Right cardiac atrium (tissue), 5 donors: ENCODE measurements around the gene TEKTIP1. TPM values are rescaled to one million over a fixed set of nuclear protein-coding genes. Genes with fewer than 3 reads are reported as not detected.

Experiments used
- ATAC-seq, 2 donors: fragments of 200-7000 bp; cut with Tn5 transposase; one replicate each; pipeline versions ENCODE4 v1.8.0 to v1.9.1; 2020; ENCODE audit warnings: moderate library complexity in 2 of 2, mild to moderate bottlenecking in 1 of 2
- DNase-seq, 3 donors: peaks; one replicate each; pipeline ENCODE4 v3.0.0-alpha.2; 2020
- H3K27ac ChIP-seq: one replicate; pipeline ENCODE4 v1.5.1; 2013; ENCODE audit warnings: mild to moderate bottlenecking, low read length, control low read depth, moderate library complexity
- H3K27me3 ChIP-seq: one replicate; pipeline ENCODE4 v1.6.1; 2013; ENCODE audit not compliant: control insufficient read depth, insufficient read depth
- H3K4me1 ChIP-seq: one replicate; pipeline ENCODE4 v1.6.1; 2013; ENCODE audit warnings: low read length; ENCODE audit not compliant: control insufficient read depth, insufficient read depth
- H3K4me3 ChIP-seq: one replicate; pipeline ENCODE4 v1.5.1; 2013; ENCODE audit warnings: low read length, control low read depth
- H3K9me3 ChIP-seq: one replicate; pipeline ENCODE4 v1.6.1; 2013; ENCODE audit warnings: low read length; ENCODE audit not compliant: control insufficient read depth
- WGBS: extraction: QIAGEN DNeasy Blood & Tissue Kit; methylation state at CpG from one replicate; pipeline ENCODE4 v1.1.7; 2013; 5-methylcytosine and 5-hydroxymethylcytosine counted together
- intact Hi-C, 4 donors: fragments of 100-400 bp; cut with DNase I; formaldehyde crosslinking; loops; one replicate each; pipeline versions ENCODE4 v1.11.0 to v1.14.0; 2022 to 2023
- polyA plus RNA-seq: library from polyadenylated mRNA; stranded (reverse); fragments of 200-250 nt; gene quantifications from one replicate; pipeline ENCODE4 v1.2.3, GENCODE V29; 2013
- total RNA-seq, 4 donors: library from RNA; stranded (reverse); fragmentation: NEBNext Ultra II Directional; extraction: Animal tissue kit (Norgen Biotek cat#: 25700); gene quantifications; one replicate each; pipeline ENCODE4 v1.2.1, GENCODE V29; 2021
- donor health status: healthy with polysubstance abuse.
- donor health status: DM: no; HTN: yes; CAD: no.
- donor health status: DM: no; HTN: no; CAD: no.
- donor health status: DM: no; HTN: yes; CAD: no; lungs with severe emphysema.
- donor health status: DM: yes; HTN: yes; CAD: no.

Gene TEKTIP1
- total and polyA plus RNA-seq, 5 donors: 0.20 to 1.2 (median 0.97) TPM; not detected in 2

DNA sequence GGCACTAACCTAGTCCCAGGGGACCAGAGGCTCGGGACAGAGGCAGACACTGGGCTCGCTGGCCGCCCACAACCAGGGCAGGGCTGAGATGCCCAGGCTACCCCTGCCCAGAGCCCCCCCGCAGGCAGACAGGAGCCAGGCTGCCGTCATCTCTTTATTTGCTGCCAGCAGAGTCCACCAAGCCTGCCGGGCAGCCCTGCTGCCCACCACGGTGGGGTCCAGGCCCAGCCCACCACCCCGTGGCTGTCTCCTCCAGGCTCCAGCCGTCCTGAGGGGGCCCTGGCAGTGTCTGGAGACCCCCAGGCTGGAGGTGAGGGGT is 5.0 kb downstream of the TEKTIP1 start:
- H3K27ac ChIP-seq: no peak overlapping the region
- intact Hi-C loops: loop anchor here in 3 of 4 donors (10.0 kb wide), 2 partner anchors 71 to 161 kb away; partner anchors contain the start of genes PIP5K1C (in 2 of the 3) and TJP3 (in 2 of the 3)
- 82% methylated on average over 9 of the region's 9 CpGs for WGBS
- DNase-seq (peak in 2 of 3 donors; percentile 48 to 52), ATAC-seq (no peak)
- no peak overlapping the region for H3K4me3 ChIP-seq
- no peaks in the 10 kb centered on the region for H3K27me3 ChIP-seq
- no peaks in the 10 kb centered on the region for H3K4me1 ChIP-seq
- H3K9me3 ChIP-seq: no peaks in the 10 kb centered on the region

DNA sequence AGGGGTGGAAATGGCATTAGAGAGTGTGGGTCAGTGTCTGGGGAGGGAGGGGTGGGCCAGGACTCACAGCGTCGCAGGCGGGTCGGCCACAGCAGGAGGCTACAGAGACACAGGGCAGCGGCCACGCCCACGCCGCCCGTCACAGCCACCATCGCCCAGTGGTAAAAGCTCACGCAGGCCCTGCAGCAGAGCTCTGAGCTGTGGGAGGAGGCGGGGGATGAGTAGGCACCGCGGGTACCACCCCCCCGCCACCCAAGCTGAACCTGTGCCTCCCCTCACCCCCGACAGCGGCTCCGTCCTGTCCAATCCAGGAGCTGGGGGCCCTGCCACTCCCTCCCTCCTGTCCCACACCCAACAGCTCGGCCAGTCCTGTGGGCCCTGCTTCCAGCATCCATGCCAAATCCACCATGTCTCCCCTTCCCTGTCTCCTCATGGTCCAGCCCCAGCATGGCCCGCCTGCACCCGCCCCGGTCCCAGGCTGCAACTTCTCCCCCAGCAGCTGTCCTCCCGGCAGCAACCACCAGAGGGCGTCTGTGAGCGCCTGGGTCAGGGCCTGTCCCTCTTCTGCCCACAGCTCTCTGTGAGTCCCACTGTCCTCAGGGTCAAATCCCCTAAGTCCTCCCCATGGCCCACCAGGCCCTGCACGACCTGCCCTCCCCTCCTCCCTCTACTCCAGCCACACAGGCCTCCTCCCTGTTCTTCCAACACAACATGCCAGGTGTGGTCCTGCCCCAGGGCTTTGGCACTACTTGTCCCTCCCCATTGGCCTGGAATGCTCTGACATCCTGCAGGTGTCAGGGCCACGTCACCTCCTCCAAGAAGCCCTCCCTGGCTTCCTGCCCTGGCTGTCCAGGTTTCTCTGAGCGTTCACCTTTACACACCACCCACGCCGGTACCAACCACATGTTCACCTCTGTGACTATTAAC is 6.0 kb downstream of the TEKTIP1 start:
- ATAC-seq (peak; percentile 44 to 70), DNase-seq (peak; percentile 67 to 92 (median 86))
- Histone ChIP-seq H3K9me3 (no peaks in the 10 kb centered on the region), H3K27ac (no peak overlapping the region), H3K4me1 (no peaks in the 10 kb centered on the region), H3K27me3 (no peaks in the 10 kb centered on the region), H3K4me3 (no peak overlapping the region)
- intact Hi-C loops: loop anchor here (5.0 to 10.0 kb wide), 3 partner anchors 70 to 160 kb away; partner anchors contain the start of genes PIP5K1C (in 2 of the 4) and TJP3 (in 2 of the 4)
- WGBS: 64% methylated on average over 30 of the region's 30 CpGs

DNA sequence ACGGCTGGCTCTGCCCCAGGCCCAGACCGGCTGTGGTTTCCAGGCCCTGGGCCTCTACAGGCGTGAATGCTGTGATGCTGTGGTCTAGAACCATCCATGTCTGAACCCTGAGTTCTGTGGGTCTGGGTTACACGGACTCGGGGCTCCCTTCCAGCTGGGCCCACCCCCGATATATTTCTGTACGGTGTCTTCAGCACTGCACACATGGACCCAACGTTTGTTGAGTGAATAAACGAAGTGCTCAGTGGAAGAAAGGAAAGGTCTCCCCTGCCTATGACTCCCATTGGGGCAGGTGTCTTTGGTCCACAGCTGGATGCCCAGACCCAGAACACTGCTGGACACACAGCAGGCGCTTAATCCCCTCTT is 6.7 kb downstream of the TEKTIP1 start:
- no peak for DNase-seq
- H3K27ac ChIP-seq: no peak overlapping the region
- no peaks in the 10 kb centered on the region for H3K27me3 ChIP-seq
- intact Hi-C loops: loop anchor here (5.0 to 10.0 kb wide), 3 partner anchors 69 to 159 kb away; partner anchors contain the start of genes PIP5K1C (in 2 of the 4) and TJP3 (in 2 of the 4)
- H3K4me3 ChIP-seq: no peak overlapping the region
- 78% methylated on average over 10 of the region's 10 CpGs for WGBS
- H3K4me1 ChIP-seq: no peaks in the 10 kb centered on the region
- ATAC-seq: no peak
- H3K9me3 ChIP-seq: no peaks in the 10 kb centered on the region

- DNase-seq: no peak
- Histone ChIP-seq H3K27me3 (no peaks in the 10 kb centered on the region), H3K4me1 (no peaks in the 10 kb centered on the region), H3K4me3 (no peak overlapping the region), H3K27ac (no peak overlapping the region), H3K9me3 (no peaks in the 10 kb centered on the region)
- no peak for ATAC-seq
- intact Hi-C loops: loop anchor here (5.0 to 10.0 kb wide), 3 partner anchors 69 to 159 kb away; partner anchors contain the start of genes PIP5K1C (in 2 of the 4) and TJP3 (in 2 of the 4)
- WGBS: 92% methylated on average over 23 of the region's 23 CpGs
Measured at GRCh38 chr19:3546119-3546518, 7.1 kb downstream of the TEKTIP1 start.

- intact Hi-C loops: loop anchor here (5.0 to 10.0 kb wide), 3 partner anchors 67 to 157 kb away; partner anchors contain the start of genes PIP5K1C (in 2 of the 4) and TJP3 (in 2 of the 4)
- DNase-seq (peak in 2 of 3 donors; percentile 63 to 74), ATAC-seq (no peak)
- H3K27ac ChIP-seq: no peak overlapping the region
- WGBS: 87% methylated on average over 15 of the region's 15 CpGs
- no peaks in the 10 kb centered on the region for H3K9me3 ChIP-seq
- H3K4me1 ChIP-seq: no peaks in the 10 kb centered on the region
- no peaks in the 10 kb centered on the region for H3K27me3 ChIP-seq
- no peak overlapping the region for H3K4me3 ChIP-seq
Measured at GRCh38 chr19:3547301-3547731, 8.3 kb downstream of the TEKTIP1 start.

- Histone ChIP-seq H3K9me3 (no peaks in the 10 kb centered on the region), H3K4me1 (no peaks in the 10 kb centered on the region), H3K27ac (no peak overlapping the region), H3K27me3 (no peaks in the 10 kb centered on the region), H3K4me3 (no peak overlapping the region)
- 87% methylated on average over 36 of the region's 36 CpGs for WGBS
- DNase-seq (peak in 2 of 3 donors; percentile 53 to 56), ATAC-seq (no peak)
- intact Hi-C loops: loop anchor here (5.0 to 10.0 kb wide), 3 partner anchors 67 to 157 kb away; partner anchors contain the start of genes PIP5K1C (in 2 of the 4) and TJP3 (in 2 of the 4)
Measured at GRCh38 chr19:3547767-3548282, 8.9 kb downstream of the TEKTIP1 start.

DNA sequence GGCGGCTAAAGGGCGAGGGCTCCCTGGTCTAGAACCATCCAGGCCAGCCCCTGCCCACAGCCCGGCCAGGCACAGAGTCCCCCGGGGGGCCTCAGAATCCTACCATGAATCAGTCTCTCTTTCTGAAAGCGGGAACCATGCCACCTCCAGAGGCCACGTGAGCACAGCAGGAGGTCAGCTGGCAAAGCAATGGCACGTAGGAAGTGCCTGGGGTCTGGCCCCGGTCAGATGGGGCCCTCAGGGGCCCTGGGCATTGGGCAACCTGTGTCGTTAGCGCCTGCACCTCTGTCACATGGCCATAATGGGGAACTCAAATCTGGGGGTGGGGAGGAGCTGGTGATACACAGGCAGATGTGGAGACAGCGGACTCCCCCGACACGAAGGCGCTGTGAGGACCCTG is 9.6 kb downstream of the TEKTIP1 start:
- ATAC-seq (no peak), DNase-seq (no peak)
- H3K27ac ChIP-seq: no peak overlapping the region
- H3K27me3 ChIP-seq: no peaks in the 10 kb centered on the region
- H3K4me3 ChIP-seq: no peak overlapping the region
- no peaks in the 10 kb centered on the region for H3K9me3 ChIP-seq
- intact Hi-C loops: loop anchor here (5.0 to 10.0 kb wide), 3 partner anchors 66 to 156 kb away; partner anchors contain the start of genes PIP5K1C (in 2 of the 4) and TJP3 (in 2 of the 4)
- 79% methylated on average over 14 of the region's 14 CpGs for WGBS
- H3K4me1 ChIP-seq: no peaks in the 10 kb centered on the region

- no peak overlapping the region for H3K27ac ChIP-seq
- no peak overlapping the region for H3K4me3 ChIP-seq
- no peaks in the 10 kb centered on the region for H3K9me3 ChIP-seq
- H3K4me1 ChIP-seq: peaks cover 2% of the 10 kb centered on the region
- intact Hi-C loops: loop anchor here (5.0 to 10.0 kb wide), 3 partner anchors 65 to 155 kb away; partner anchors contain the start of genes PIP5K1C (in 2 of the 4) and TJP3 (in 2 of the 4)
- 84% methylated on average over 10 of the region's 10 CpGs for WGBS
- ATAC-seq: no peak
- no peaks in the 10 kb centered on the region for H3K27me3 ChIP-seq
- DNase-seq: no peak
Measured at GRCh38 chr19:3549816-3550215, 10.8 kb downstream of the TEKTIP1 start.

- no peak overlapping the region for H3K4me3 ChIP-seq
- H3K4me1 ChIP-seq: peaks cover 2% of the 10 kb centered on the region
- DNase-seq (peak in 1 of 3 donors; percentile 41), ATAC-seq (no peak)
- no peaks in the 10 kb centered on the region for H3K27me3 ChIP-seq
- WGBS: 90% methylated on average over 34 of the region's 34 CpGs
- no peaks in the 10 kb centered on the region for H3K9me3 ChIP-seq
- H3K27ac ChIP-seq: no peak overlapping the region
- intact Hi-C loops: no loop called here
Measured at GRCh38 chr19:3550947-3551791, 12.2 kb downstream of the TEKTIP1 start.

GRCh38 chr19:3551792-3552095 is 12.8 kb downstream of the TEKTIP1 start:
- intact Hi-C loops: no loop called here
- ATAC-seq: no peak
- 79% methylated on average over 9 of the region's 9 CpGs for WGBS

More at GRCh38 chr19:3551792-3552095, 12.8 kb downstream of the TEKTIP1 start:
- peak in 1 of 3 donors; percentile 41 for DNase-seq
- Histone ChIP-seq H3K27me3 (no peaks in the 10 kb centered on the region), H3K4me1 (peaks cover 2% of the 10 kb centered on the region), H3K4me3 (no peak overlapping the region), H3K9me3 (no peaks in the 10 kb centered on the region), H3K27ac (no peak overlapping the region)
